ENCODE measurements around the gene MPV17. TPM values are rescaled to one million over a fixed set of nuclear protein-coding genes. Genes with fewer than 3 reads are reported as not detected.

MPV17 gene
- total RNA-seq, result 45.7 TPM
- 10 to 100 TPM; 39.0 to 58.3 (median 46.7) TPM for polyA plus RNA-seq (ENCODE audit: insufficient read depth in 1 of 8, insufficient read length in 8 of 8, low replicate concordance in 1 of 8)
- long read RNA-seq, donor 1, transcript MPV17-203 (8 exons, 1,005 nt), result major isoform, 6 of 8 reads
- long read RNA-seq, donor 1, partial matches to known transcripts, result 0 of 8 reads
- long read RNA-seq, donor 1, other reads (novel, unspliced or antisense), result 0 of 8 reads
- long read RNA-seq, donor 2, result 0 reads
- long read RNA-seq, donor 3, transcript MPV17-203 (8 exons, 1,005 nt), result major isoform, 10 of 33 reads
- long read RNA-seq, donor 3, partial matches to known transcripts, result 15 of 33 reads
- long read RNA-seq, donor 3, other reads (novel, unspliced or antisense), result 0 of 33 reads
- long read RNA-seq, donor 4, transcript MPV17-203 (8 exons, 1,005 nt), result major isoform, 15 of 16 reads
- long read RNA-seq, donor 4, partial matches to known transcripts, result 0 of 16 reads
- long read RNA-seq, donor 4, other reads (novel, unspliced or antisense), result 0 of 16 reads
- long read RNA-seq, donor 5, transcript MPV17-203 (8 exons, 1,005 nt), result major isoform, 17 of 49 reads
- long read RNA-seq, donor 5, partial matches to known transcripts, result 22 of 49 reads
- long read RNA-seq, donor 5, other reads (novel, unspliced or antisense), result 0 of 49 reads
- long read RNA-seq, donor 6, transcript MPV17-203 (8 exons, 1,005 nt), result major isoform, 10 of 27 reads
- long read RNA-seq, donor 6, transcript MPV17-201 (7 exons, 998 nt), result minor isoform, 5 of 27 reads
- long read RNA-seq, donor 6, partial matches to known transcripts, result 9 of 27 reads
- long read RNA-seq, donor 6, other reads (novel, unspliced or antisense), result 0 of 27 reads
- long read RNA-seq, donor 7, transcript MPV17-203 (8 exons, 1,005 nt), result major isoform, 10 of 18 reads
- long read RNA-seq, donor 7, partial matches to known transcripts, result 5 of 18 reads
- long read RNA-seq, donor 7, other reads (novel, unspliced or antisense), result 0 of 18 reads
- long read RNA-seq, donor 8, transcript MPV17-203 (8 exons, 1,005 nt), result major isoform, 8 of 15 reads
- long read RNA-seq, donor 8, partial matches to known transcripts, result 6 of 15 reads
- long read RNA-seq, donor 8, other reads (novel, unspliced or antisense), result 0 of 15 reads
- long read RNA-seq, donor 9, transcript MPV17-203 (8 exons, 1,005 nt), result major isoform, 7 of 17 reads
- long read RNA-seq, donor 9, partial matches to known transcripts, result 6 of 17 reads
- long read RNA-seq, donor 9, other reads (novel, unspliced or antisense), result 0 of 17 reads
- long read RNA-seq, donor 10, transcript MPV17-203 (8 exons, 1,005 nt), result minor isoform, 6 of 22 reads
- long read RNA-seq, donor 10, transcript MPV17-201 (7 exons, 998 nt), result major isoform, 9 of 22 reads
- long read RNA-seq, donor 10, partial matches to known transcripts, result 5 of 22 reads
- long read RNA-seq, donor 10, other reads (novel, unspliced or antisense), result 0 of 22 reads
- long read RNA-seq, donor 11, transcript MPV17-203 (8 exons, 1,005 nt), result major isoform, 10 of 23 reads
- long read RNA-seq, donor 11, partial matches to known transcripts, result 5 of 23 reads
- long read RNA-seq, donor 11, other reads (novel, unspliced or antisense), result 0 of 23 reads

GRCh38 chr2:27322766-27323595 lies at the start of gene MPV17:
MPV17 (minus strand) TSS chr2:27323097; CDS start chr2:27322517, 580 bp downstream.
- H3K4me3 ChIP-seq (ENCODE audit: low read length), result peak within 1 kb of the TSS; percentile 95
- 2% methylated on average over 32 of the region's 39 CpGs for WGBS (ENCODE audit: insufficient coverage)
- no peaks in the 10 kb centered on the region for H3K9me3 ChIP-seq (replicated peaks; ENCODE audit: control insufficient read depth, low read depth, low read length)
- H3K27me3 ChIP-seq (ENCODE audit: control insufficient read depth, insufficient read depth, low read length), result no peaks in the 10 kb centered on the region
- H3K36me3 ChIP-seq (ENCODE audit: control insufficient read depth, insufficient read depth, low read length), result peaks cover 23% of the 10 kb centered on the region
- H3K4me1 ChIP-seq (ENCODE audit: control insufficient read depth, insufficient read depth, low read length), result peaks cover 18% of the 10 kb centered on the region
- H3K27ac ChIP-seq (ENCODE audit: low read length), result peak within 1 kb of the TSS; percentile 99
- peak; percentile 97 for DNase-seq

DNA sequence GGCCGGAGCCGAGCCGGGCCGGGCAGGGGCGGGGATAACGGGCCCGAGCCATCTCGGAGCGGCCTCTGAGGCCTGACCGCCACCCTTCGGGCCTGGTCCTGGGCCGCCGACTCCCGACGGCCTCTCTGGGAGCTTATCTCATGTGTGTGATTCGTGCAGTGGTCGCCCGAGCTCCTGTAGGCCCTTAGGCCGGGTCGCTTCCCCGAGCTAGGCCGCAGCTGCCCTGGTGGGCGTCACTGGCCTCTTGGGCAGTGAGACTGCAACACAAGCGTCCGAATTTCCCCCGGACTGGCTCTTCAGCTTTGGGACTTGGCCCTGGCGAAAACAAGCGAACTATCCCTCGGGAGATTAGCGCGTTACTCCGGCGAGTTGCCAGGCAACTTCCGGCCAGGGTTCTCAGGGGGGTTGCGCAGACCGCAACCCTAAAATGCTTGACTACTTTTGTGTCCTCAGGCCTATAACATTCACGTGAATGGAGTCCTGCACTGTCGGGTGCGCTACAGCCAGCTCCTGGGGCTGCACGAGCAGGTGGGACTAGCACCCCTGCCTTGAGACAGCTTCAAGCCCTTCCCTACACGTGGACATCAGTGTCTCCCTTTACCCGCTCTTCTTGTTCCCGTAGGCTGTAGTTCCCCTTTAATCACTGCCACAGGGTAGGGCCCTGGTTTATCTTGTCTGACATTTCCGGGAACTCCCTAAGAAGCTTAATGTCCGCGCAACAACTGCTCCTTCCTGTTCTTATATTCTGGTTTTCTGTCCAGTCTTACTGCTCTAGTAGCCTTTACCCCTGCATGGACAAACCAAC lies 48.1 kb upstream of the MPV17 start:
- Histone ChIP-seq H3K4me1 (ENCODE audit: control insufficient read depth, insufficient read depth, low read length) (peaks cover 23% of the 10 kb centered on the region), H3K4me3 (ENCODE audit: low read length) (peak overlapping the region; percentile 86), H3K27ac (ENCODE audit: low read length) (peak overlapping the region; percentile 89), H3K36me3 (ENCODE audit: control insufficient read depth, insufficient read depth, low read length) (peaks cover 66% of the 10 kb centered on the region), H3K9me3 (replicated peaks; ENCODE audit: control insufficient read depth, low read depth, low read length) (no peaks in the 10 kb centered on the region), H3K27me3 (ENCODE audit: control insufficient read depth, insufficient read depth, low read length) (no peaks in the 10 kb centered on the region)
- peak; percentile 61 for DNase-seq
- under 1% methylated on average over 43 of the region's 46 CpGs for WGBS (ENCODE audit: insufficient coverage)

DNA sequence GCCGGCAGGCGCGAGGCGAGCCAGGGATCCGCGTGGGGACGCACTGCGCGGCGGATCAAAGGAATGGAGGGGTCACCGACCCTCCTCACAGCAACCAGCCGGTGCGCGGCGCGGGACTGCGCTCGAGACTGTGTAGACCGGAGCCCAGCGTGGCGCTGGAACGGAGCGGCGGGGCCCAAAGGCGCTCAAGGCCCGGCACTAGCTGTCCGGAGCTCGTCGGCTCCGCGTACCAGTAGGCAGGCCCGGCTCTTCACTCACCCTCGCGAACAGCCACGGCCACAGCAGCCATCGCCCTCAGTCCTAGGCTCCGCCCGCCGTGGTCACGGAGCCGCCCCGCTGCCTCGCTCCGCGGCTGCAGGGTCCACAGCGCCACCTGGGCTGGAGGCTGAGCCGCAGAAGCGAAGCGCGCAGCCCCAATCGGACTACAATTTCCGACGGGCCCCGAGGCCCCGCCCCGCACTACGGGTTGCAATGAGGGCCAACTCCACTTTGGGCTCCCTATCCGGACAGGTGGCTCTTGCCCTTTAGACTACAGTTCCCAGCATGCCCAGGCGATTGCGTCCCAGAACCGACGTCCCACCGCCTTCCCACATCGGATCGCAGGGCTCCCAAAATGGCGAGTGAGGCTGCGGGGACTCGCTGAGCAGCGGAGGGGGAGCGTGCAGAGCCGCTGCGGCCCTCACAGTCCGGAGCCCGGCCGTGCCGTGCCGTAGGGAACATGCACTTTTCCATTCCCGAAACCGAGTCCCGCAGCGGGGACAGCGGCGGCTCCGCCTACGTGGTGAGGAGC lies 47.3 kb upstream of the MPV17 start, which contains the start of the genes EIF2B4 and SNX17:
TSS of gene EIF2B4 (minus strand) at position 313 of the 790 bp plus-strand sequence. CDS start at position 289, 24 bp downstream.
TSS of gene SNX17 (plus strand) at position 591 of the 790 bp plus-strand sequence. CDS start at position 719, 128 bp downstream.
- Histone ChIP-seq H3K9me3 (replicated peaks; ENCODE audit: control insufficient read depth, low read depth, low read length) (no peaks in the 10 kb centered on the region), H3K27me3 (ENCODE audit: control insufficient read depth, insufficient read depth, low read length) (no peaks in the 10 kb centered on the region), H3K36me3 (ENCODE audit: control insufficient read depth, insufficient read depth, low read length) (peaks cover 64% of the 10 kb centered on the region), H3K4me3 (ENCODE audit: low read length) (peak within 1 kb of the TSS; percentile 96), H3K4me1 (ENCODE audit: control insufficient read depth, insufficient read depth, low read length) (peaks cover 23% of the 10 kb centered on the region), H3K27ac (ENCODE audit: low read length) (peak within 1 kb of the TSS; percentile 94)
- DNase-seq, result peak; percentile 100
- under 1% methylated on average over 85 of the region's 85 CpGs for WGBS (ENCODE audit: insufficient coverage)

GRCh38 chr2:27369471-27370025 lies 46.7 kb upstream of the MPV17 start:
- 1% methylated on average over 18 of the region's 18 CpGs for WGBS (ENCODE audit: insufficient coverage)
- Histone ChIP-seq H3K27ac (ENCODE audit: low read length) (peak overlapping the region; percentile 94), H3K9me3 (replicated peaks; ENCODE audit: control insufficient read depth, low read depth, low read length) (no peaks in the 10 kb centered on the region), H3K4me1 (ENCODE audit: control insufficient read depth, insufficient read depth, low read length) (peaks cover 23% of the 10 kb centered on the region), H3K27me3 (ENCODE audit: control insufficient read depth, insufficient read depth, low read length) (no peaks in the 10 kb centered on the region), H3K4me3 (ENCODE audit: low read length) (peak overlapping the region; percentile 96), H3K36me3 (ENCODE audit: control insufficient read depth, insufficient read depth, low read length) (peaks cover 60% of the 10 kb centered on the region)
- DNase-seq, result peak; percentile 69

DNA sequence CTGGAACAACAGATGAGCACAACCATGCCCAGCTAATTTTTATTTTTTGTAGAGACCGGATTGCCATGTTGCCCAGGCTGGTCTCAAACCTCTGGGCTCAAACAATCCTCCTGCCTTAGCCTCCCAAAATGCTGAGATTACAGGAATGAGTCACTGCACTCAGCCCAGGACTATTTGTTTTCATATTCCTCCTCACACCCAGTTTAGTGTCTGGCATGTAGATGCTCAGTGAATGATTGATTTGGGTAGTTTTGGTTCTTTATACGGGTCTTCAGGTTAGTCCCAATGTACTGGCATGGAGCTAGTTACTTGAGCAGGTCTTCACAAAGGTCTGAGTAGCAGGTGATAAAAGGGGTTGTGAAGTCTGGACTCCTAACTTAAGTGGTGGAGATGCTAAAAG lies 41.0 kb upstream of the MPV17 start:
- no peaks in the 10 kb centered on the region for H3K27me3 ChIP-seq (ENCODE audit: control insufficient read depth, insufficient read depth, low read length)
- peaks cover 43% of the 10 kb centered on the region for H3K36me3 ChIP-seq (ENCODE audit: control insufficient read depth, insufficient read depth, low read length)
- no peak overlapping the region for H3K27ac ChIP-seq (ENCODE audit: low read length)
- WGBS (ENCODE audit: insufficient coverage), result 38% methylated on average over 1 of the region's 2 CpGs
- H3K9me3 ChIP-seq (replicated peaks; ENCODE audit: control insufficient read depth, low read depth, low read length), result no peaks in the 10 kb centered on the region
- no peak for DNase-seq
- H3K4me1 ChIP-seq (ENCODE audit: control insufficient read depth, insufficient read depth, low read length), result peaks cover 2% of the 10 kb centered on the region
- H3K4me3 ChIP-seq (ENCODE audit: low read length), result no peak overlapping the region

GRCh38 chr2:27362678-27363420 lies 40.0 kb upstream of the MPV17 start:
- DNase-seq, result no peak
- Histone ChIP-seq H3K9me3 (replicated peaks; ENCODE audit: control insufficient read depth, low read depth, low read length) (no peaks in the 10 kb centered on the region), H3K36me3 (ENCODE audit: control insufficient read depth, insufficient read depth, low read length) (peaks cover 35% of the 10 kb centered on the region), H3K4me3 (ENCODE audit: low read length) (no peak overlapping the region), H3K27ac (ENCODE audit: low read length) (no peak overlapping the region), H3K4me1 (ENCODE audit: control insufficient read depth, insufficient read depth, low read length) (peaks cover 3% of the 10 kb centered on the region), H3K27me3 (ENCODE audit: control insufficient read depth, insufficient read depth, low read length) (no peaks in the 10 kb centered on the region)
- WGBS (ENCODE audit: insufficient coverage), result 88% methylated on average over 3 of the region's 4 CpGs

DNA sequence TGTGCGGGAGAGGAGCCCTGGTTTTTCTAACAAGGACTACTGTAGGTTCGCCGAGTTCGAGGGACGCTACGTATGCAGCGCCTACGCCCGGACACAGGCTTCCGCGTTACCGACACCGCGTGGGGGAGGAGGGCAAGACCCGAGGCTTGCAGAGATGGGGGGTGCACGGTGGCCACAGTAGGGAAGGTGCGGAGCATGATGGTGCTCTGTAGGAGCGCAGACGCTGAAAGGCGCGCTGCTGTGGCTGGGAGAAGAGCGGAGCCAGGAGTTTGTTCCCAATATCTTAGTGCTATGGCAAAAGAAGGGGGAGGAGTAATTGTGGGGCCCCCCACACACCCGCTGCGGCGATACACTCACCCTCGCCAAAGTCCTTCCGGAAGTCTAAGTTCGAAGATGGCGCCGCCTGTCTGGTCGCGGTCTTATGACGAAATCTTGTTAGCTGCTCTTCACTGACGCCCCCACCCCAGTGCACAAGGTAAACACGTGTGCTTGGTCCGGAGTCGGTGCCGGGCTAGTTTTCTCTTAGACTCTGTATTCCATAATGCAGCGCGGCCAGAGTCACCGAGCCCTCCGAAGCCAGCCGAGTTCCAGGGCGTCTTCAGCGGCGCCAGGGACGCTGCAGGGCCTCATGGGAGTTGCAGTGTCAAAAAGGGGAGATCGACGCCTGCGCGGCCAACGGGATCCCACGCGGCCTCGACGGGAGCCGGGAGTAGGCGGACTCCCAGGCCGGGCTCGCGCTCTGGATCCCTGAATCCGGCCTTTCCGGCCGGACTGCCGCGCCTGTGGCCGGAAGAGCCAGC lies 33.7 kb upstream of the MPV17 start, which contains the start of gene GTF3C2:
TSS of gene GTF3C2 (minus strand) at position 383 of the 800 bp plus-strand sequence. CDS start 13,210 bp downstream, outside the sequence.
- H3K36me3 ChIP-seq (ENCODE audit: control insufficient read depth, insufficient read depth, low read length), result no peaks in the 10 kb centered on the region
- DNase-seq, result peak; percentile 99
- WGBS (ENCODE audit: insufficient coverage), result under 1% methylated on average over 67 of the region's 67 CpGs
- peak within 1 kb of the TSS; percentile 84 for H3K4me3 ChIP-seq (ENCODE audit: low read length)
- H3K4me1 ChIP-seq (ENCODE audit: control insufficient read depth, insufficient read depth, low read length), result peaks cover 17% of the 10 kb centered on the region
- H3K27me3 ChIP-seq (ENCODE audit: control insufficient read depth, insufficient read depth, low read length), result no peaks in the 10 kb centered on the region
- H3K9me3 ChIP-seq (replicated peaks; ENCODE audit: control insufficient read depth, low read depth, low read length), result no peaks in the 10 kb centered on the region
- peak within 1 kb of the TSS; percentile 95 for H3K27ac ChIP-seq (ENCODE audit: low read length)
